Neural progenitor cell (in vitro differentiated cells): ENCODE measurements around the gene ZCCHC3. TPM values are rescaled to one million over a fixed set of nuclear protein-coding genes. Genes with fewer than 3 reads are reported as not detected.

ENCODE experiments used
- DNase-seq: peaks from one replicate; pipeline ENCODE4 v3.0.0-alpha.2; 2016; ENCODE audit warnings: low spot score
- H2AFZ ChIP-seq: fragments of 200-600 bp; sonication (generic); replicated peaks from 2 replicates; pipeline ENCODE4 v1.6.1; 2016; ENCODE audit warnings: antibody characterized with exemption
- H3F3A ChIP-seq: fragments of 200-600 bp; sonication (generic); 2 replicates; pipeline ENCODE4 v1.6.1; 2016; ENCODE audit warnings: antibody characterized with exemption, low read depth
- H3K27ac ChIP-seq: fragments of 200-600 bp; sonication (generic); 2 replicates; pipeline ENCODE4 v1.5.1; 2016; ENCODE audit warnings: mild to moderate bottlenecking
- H3K27me3 ChIP-seq: fragments of 200-600 bp; sonication (generic); 2 replicates; pipeline ENCODE4 v1.6.1; 2016; ENCODE audit warnings: mild to moderate bottlenecking, moderate library complexity
- H3K36me3 ChIP-seq: fragments of 200-600 bp; sonication (generic); 2 replicates; pipeline ENCODE4 v1.5.1; 2016
- H3K4me1 ChIP-seq: fragments of 200-600 bp; sonication (generic); 2 replicates; pipeline ENCODE4 v1.6.1; 2016; ENCODE audit warnings: mixed run types
- H3K4me2 ChIP-seq: fragments of 200-600 bp; sonication (generic); 2 replicates; pipeline ENCODE4 v1.6.1; 2016
- H3K4me3 ChIP-seq: fragments of 200-600 bp; sonication (generic); 2 replicates; pipeline ENCODE4 v1.5.1; 2016
- H3K79me2 ChIP-seq: fragments of 200-600 bp; sonication (generic); 2 replicates; pipeline ENCODE4 v1.6.1; 2016; ENCODE audit warnings: low read depth
- H3K9ac ChIP-seq: fragments of 200-600 bp; sonication (generic); 2 replicates; pipeline ENCODE4 v1.6.1; 2016
- H3K9me3 ChIP-seq: fragments of 200-600 bp; sonication (generic); 2 replicates; pipeline ENCODE4 v1.5.1; 2016; ENCODE audit warnings: low read depth
- H4K20me1 ChIP-seq: fragments of 200-600 bp; sonication (generic); 2 replicates; pipeline ENCODE4 v1.6.1; 2016; ENCODE audit warnings: low read depth
- H3K27ac Mint-ChIP-seq: 3 replicates; pipeline ENCODE4 v1.8.0; 2021; ENCODE audit warnings: mixed read lengths
- H3K27me3 Mint-ChIP-seq: 2 replicates; pipeline ENCODE4 v1.8.0; 2022; ENCODE audit warnings: low read depth, mild to moderate bottlenecking, inconsistent platforms, moderate library complexity, mixed read lengths; ENCODE audit not compliant: insufficient read depth
- H3K36me3 Mint-ChIP-seq: 3 replicates; pipeline ENCODE4 v1.8.0; 2021; ENCODE audit warnings: mixed read lengths
- H3K4me1 Mint-ChIP-seq: 3 replicates; pipeline ENCODE4 v1.8.0; 2021; ENCODE audit warnings: mixed read lengths
- H3K4me3 Mint-ChIP-seq: 3 replicates; pipeline ENCODE4 v1.8.0; 2021; ENCODE audit warnings: mild to moderate bottlenecking, moderate library complexity, mixed read lengths
- H3K9me3 Mint-ChIP-seq: 3 replicates; pipeline ENCODE4 v1.8.0; 2020; ENCODE audit warnings: mixed read lengths
- EZH2 ChIP-seq: fragments of 200-600 bp; sonication (generic); IDR thresholded peaks from 2 replicates; pipeline ENCODE4 v1.6.1; 2017; ENCODE audit warnings: antibody characterized with exemption, mild to moderate bottlenecking, moderate library complexity
- EZH2phosphoT487 ChIP-seq: fragments of 200-600 bp; sonication (generic); IDR thresholded peaks from 2 replicates; pipeline ENCODE4 v1.6.1; 2017; ENCODE audit warnings: antibody characterized with exemption
- total RNA-seq: library from RNA; depleted of rRNA; stranded (reverse); fragments of >200 nt; gene quantifications from 2 replicates; pipeline ENCODE4 v1.2.3, GENCODE V29; 2015; ENCODE audit warnings: low replicate concordance
- TF ChIP-seq, protein P1 (sequence below): fragments of 200-600 bp; sonication (generic); IDR thresholded peaks from 2 replicates; pipeline ENCODE4 v1.5.1; 2017; ENCODE audit warnings: antibody characterized with exemption, mild to moderate bottlenecking

Gene ZCCHC3
- total RNA-seq, 1 donor from 2014 or later = 24.2 TPM

DNA sequence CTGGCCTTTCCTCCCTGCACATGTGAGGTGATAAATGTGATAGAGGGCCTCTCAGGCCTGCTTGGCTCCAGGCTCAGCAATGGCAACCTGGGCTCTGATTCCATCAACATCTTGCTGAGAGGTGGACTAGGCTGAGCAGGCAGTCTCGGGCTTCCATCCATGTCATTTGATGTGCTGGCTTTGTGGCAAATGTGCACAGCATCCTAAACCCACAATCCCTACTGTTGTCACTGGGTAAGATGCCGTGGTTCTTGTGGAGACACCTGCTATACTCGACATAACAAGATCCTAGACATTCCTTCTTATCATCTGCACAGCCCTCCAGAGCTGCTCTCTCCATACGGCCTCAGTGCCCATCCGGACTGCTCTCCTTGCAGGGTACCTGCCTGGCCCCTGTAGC, 2.8 kb upstream of the ZCCHC3 start:
- Histone ChIP-seq H3K9me3 (no peaks in the 10 kb centered on the region), H3K27me3 (peaks cover 42% of the 10 kb centered on the region), H3K79me2 (peaks cover 33% of the 10 kb centered on the region), H2AFZ (no peak overlapping the region), H3K4me1 (peaks cover 15% of the 10 kb centered on the region), H4K20me1 (peaks cover 17% of the 10 kb centered on the region), H3K9ac (no peak overlapping the region), H3K36me3 (no peaks in the 10 kb centered on the region), H3F3A (peaks cover 20% of the 10 kb centered on the region), H3K4me3 (no peak overlapping the region), H3K4me2 (no peak overlapping the region), H3K27ac (no peak overlapping the region)
- H3K27ac Mint-ChIP-seq = no peak overlapping the region
- TF ChIP-seq EZH2phosphoT487 = no peak
- TF ChIP-seq EZH2 = no peak
- peaks cover 9% of the 10 kb centered on the region for H3K27me3 Mint-ChIP-seq
- peaks cover 7% of the 10 kb centered on the region for H3K36me3 Mint-ChIP-seq
- peaks cover 21% of the 10 kb centered on the region for H3K4me1 Mint-ChIP-seq
- no peak overlapping the region for H3K4me3 Mint-ChIP-seq
- no peak for DNase-seq
- no peaks in the 10 kb centered on the region for H3K9me3 Mint-ChIP-seq

DNA sequence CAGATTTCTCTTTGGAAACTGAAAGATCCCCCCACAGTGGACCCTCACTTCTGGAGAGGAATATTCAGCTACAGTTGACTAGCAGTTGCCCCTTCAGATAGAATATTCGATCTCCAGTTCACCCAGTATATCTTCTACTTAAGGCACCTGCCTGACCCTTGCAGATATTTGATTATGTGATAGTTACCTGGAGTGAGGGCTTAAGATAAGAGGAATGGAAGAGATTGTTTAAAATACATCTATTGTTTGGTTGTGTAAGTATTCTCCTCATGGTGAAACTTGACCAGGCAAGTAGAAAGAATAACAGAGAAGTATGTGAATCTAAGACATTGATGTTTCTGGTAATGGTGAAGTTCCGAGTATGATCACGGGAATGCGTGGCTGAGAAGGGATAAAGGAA, 1.6 kb upstream of the ZCCHC3 start:
- Mint-ChIP-seq H3K4me3 (peak overlapping the region; percentile 66), H3K27ac (peak overlapping the region; percentile 3), H3K36me3 (peaks cover 10% of the 10 kb centered on the region), H3K27me3 (peaks cover 12% of the 10 kb centered on the region), H3K4me1 (peaks cover 30% of the 10 kb centered on the region), H3K9me3 (no peaks in the 10 kb centered on the region)
- no peak overlapping the region for H3K4me2 ChIP-seq
- H3F3A ChIP-seq = peaks cover 26% of the 10 kb centered on the region
- peaks cover 26% of the 10 kb centered on the region for H3K4me1 ChIP-seq
- H3K36me3 ChIP-seq = no peaks in the 10 kb centered on the region
- H3K79me2 ChIP-seq = peaks cover 41% of the 10 kb centered on the region
- no peak overlapping the region for H3K27ac ChIP-seq
- H4K20me1 ChIP-seq = peaks cover 29% of the 10 kb centered on the region
- H2AFZ ChIP-seq = no peak overlapping the region
- no peak for DNase-seq
- TF ChIP-seq, protein P1, sequence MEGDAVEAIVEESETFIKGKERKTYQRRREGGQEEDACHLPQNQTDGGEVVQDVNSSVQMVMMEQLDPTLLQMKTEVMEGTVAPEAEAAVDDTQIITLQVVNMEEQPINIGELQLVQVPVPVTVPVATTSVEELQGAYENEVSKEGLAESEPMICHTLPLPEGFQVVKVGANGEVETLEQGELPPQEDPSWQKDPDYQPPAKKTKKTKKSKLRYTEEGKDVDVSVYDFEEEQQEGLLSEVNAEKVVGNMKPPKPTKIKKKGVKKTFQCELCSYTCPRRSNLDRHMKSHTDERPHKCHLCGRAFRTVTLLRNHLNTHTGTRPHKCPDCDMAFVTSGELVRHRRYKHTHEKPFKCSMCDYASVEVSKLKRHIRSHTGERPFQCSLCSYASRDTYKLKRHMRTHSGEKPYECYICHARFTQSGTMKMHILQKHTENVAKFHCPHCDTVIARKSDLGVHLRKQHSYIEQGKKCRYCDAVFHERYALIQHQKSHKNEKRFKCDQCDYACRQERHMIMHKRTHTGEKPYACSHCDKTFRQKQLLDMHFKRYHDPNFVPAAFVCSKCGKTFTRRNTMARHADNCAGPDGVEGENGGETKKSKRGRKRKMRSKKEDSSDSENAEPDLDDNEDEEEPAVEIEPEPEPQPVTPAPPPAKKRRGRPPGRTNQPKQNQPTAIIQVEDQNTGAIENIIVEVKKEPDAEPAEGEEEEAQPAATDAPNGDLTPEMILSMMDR = no peak
- TF ChIP-seq EZH2 (no peak), EZH2phosphoT487 (no peak)
- no peak overlapping the region for H3K9ac ChIP-seq
- H3K4me3 ChIP-seq = no peak overlapping the region
- no peaks in the 10 kb centered on the region for H3K9me3 ChIP-seq
- peaks cover 41% of the 10 kb centered on the region for H3K27me3 ChIP-seq

DNA sequence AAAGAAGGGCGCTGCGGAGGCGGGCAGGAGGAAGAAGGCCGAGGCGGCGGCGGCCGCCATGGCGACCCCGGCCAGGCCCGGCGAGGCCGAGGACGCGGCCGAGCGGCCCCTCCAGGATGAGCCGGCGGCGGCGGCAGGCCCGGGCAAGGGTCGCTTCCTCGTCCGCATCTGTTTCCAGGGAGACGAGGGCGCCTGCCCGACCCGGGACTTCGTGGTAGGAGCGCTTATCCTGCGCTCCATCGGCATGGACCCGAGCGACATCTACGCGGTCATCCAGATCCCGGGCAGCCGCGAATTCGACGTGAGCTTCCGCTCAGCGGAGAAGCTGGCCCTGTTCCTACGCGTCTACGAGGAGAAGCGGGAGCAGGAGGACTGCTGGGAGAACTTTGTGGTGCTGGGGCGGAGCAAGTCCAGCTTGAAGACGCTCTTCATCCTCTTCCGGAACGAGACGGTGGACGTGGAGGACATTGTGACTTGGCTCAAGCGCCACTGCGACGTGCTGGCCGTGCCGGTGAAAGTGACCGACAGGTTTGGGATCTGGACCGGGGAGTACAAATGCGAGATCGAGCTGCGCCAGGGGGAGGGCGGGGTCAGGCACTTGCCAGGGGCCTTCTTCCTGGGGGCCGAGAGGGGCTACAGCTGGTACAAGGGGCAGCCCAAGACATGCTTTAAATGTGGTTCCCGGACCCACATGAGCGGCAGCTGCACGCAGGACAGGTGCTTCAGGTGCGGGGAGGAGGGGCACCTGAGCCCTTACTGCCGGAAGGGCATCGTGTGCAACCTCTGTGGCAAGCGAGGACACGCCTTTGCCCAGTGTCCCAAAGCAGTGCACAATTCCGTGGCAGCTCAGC, 780 bp downstream of the ZCCHC3 start:
- Mint-ChIP-seq H3K4me3 (peak overlapping the region; percentile 99), H3K4me1 (peaks cover 49% of the 10 kb centered on the region), H3K27me3 (peaks cover 14% of the 10 kb centered on the region), H3K27ac (peak overlapping the region; percentile 98), H3K36me3 (peaks cover 10% of the 10 kb centered on the region), H3K9me3 (no peaks in the 10 kb centered on the region)
- Histone ChIP-seq H3K27me3 (peaks cover 22% of the 10 kb centered on the region), H3K9ac (peak overlapping the region; percentile 81), H3K9me3 (no peaks in the 10 kb centered on the region), H3K4me2 (peak overlapping the region; percentile 95), H2AFZ (peak overlapping the region; percentile 2), H4K20me1 (peaks cover 38% of the 10 kb centered on the region), H3K27ac (peak overlapping the region; percentile 85), H3K36me3 (no peaks in the 10 kb centered on the region), H3K4me1 (peaks cover 41% of the 10 kb centered on the region), H3K4me3 (peak overlapping the region; percentile 95), H3F3A (peaks cover 50% of the 10 kb centered on the region), H3K79me2 (peaks cover 50% of the 10 kb centered on the region)
- TF ChIP-seq, protein P1 = no peak
- TF ChIP-seq EZH2phosphoT487 = no peak
- no peak for TF ChIP-seq EZH2
- DNase-seq = peak; percentile 57
